ENCODE measurements around the gene BCL11B. TPM values are rescaled to one million over a fixed set of nuclear protein-coding genes. Genes with fewer than 3 reads are reported as not detected.

Gene BCL11B
- total RNA-seq, 1 experiment from 2014 or later, result 80.6 TPM

GRCh38 chr14:99174770-99175319 lies 97.2 kb downstream of the BCL11B start:
- ChIA-PET POLR2A (ENCODE audit: low non-redundant PET) (no interaction called here), CTCF (no interaction called here)
- TF ChIP-seq CTCF (conservative IDR thresholded peaks at IDR 0.05; ENCODE audit: low read depth, low read length) (no peak), EZH2 (IDR thresholded peaks at IDR 0.05; ENCODE audit: borderline replicate concordance, low read depth, low read length, poor library complexity, severe bottlenecking) (no peak)
- Histone ChIP-seq H3K4me3 (ENCODE audit: low read depth, low read length, poor library complexity, severe bottlenecking) (no peak overlapping the region), H3K36me3 (ENCODE audit: insufficient read depth, low read length, poor library complexity, severe bottlenecking) (peaks cover 66% of the 10 kb centered on the region), H3K9me3 (ENCODE audit: low read depth, low read length, poor library complexity, severe bottlenecking) (no peaks in the 10 kb centered on the region), H3K4me1 (ENCODE audit: insufficient read depth, low read length, poor library complexity, severe bottlenecking) (peaks cover 11% of the 10 kb centered on the region), H3K27me3 (replicated peaks; ENCODE audit: insufficient read depth, low read depth, low read length, poor library complexity) (no peaks in the 10 kb centered on the region), H3K27ac (ENCODE audit: low read depth, low read length, poor library complexity, severe bottlenecking) (no peak overlapping the region)
- no TSS peak for BruUV-seq (replicated peaks)
- DNase-seq (ENCODE audit: low spot score), result no peak
- intact Hi-C loops (cut with micrococcal nuclease; ENCODE audit: unreplicated experiment), result no loop called here

- no peak for TF ChIP-seq EZH2 (IDR thresholded peaks at IDR 0.05; ENCODE audit: borderline replicate concordance, low read depth, low read length, poor library complexity, severe bottlenecking)
- no peak for TF ChIP-seq CTCF (conservative IDR thresholded peaks at IDR 0.05; ENCODE audit: low read depth, low read length)
- intact Hi-C loops (cut with micrococcal nuclease; ENCODE audit: unreplicated experiment), result no loop called here
- no peak for DNase-seq (ENCODE audit: low spot score)
- peaks cover 6% of the 10 kb centered on the region for H3K4me1 ChIP-seq (ENCODE audit: insufficient read depth, low read length, poor library complexity, severe bottlenecking)
- H3K36me3 ChIP-seq (ENCODE audit: insufficient read depth, low read length, poor library complexity, severe bottlenecking), result peaks cover 64% of the 10 kb centered on the region
- no peaks in the 10 kb centered on the region for H3K27me3 ChIP-seq (replicated peaks; ENCODE audit: insufficient read depth, low read depth, low read length, poor library complexity)
- ChIA-PET POLR2A (ENCODE audit: low non-redundant PET) (no interaction called here), CTCF (no interaction called here)
- BruUV-seq (replicated peaks), result no TSS peak
- no peak overlapping the region for H3K4me3 ChIP-seq (ENCODE audit: low read depth, low read length, poor library complexity, severe bottlenecking)
- no peaks in the 10 kb centered on the region for H3K9me3 ChIP-seq (ENCODE audit: low read depth, low read length, poor library complexity, severe bottlenecking)
- no peak overlapping the region for H3K27ac ChIP-seq (ENCODE audit: low read depth, low read length, poor library complexity, severe bottlenecking)
These were observed 97.8 kb downstream of the BCL11B start for GRCh38 chr14:99174081-99174769.

DNA sequence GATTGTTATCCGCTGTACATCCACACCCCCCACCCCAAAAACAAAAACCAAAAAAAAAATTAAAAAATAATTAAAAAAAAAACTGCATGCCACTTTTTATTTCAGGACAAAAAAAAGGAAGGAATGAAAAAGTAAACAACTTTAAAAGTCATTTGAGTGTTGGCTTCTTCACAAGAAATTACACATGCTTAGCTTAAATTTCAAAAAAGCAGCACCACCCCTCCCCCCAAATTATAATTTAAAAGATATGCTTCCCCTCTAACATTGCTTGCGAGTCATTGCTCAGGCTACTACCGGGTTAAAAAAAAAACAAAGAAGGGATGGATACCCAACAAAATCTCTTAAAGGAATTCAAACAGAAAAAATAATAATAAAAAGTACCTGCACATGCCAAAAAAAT lies 98.5 kb downstream of the BCL11B start:
- ChIA-PET POLR2A (ENCODE audit: low non-redundant PET) (no interaction called here), CTCF (no interaction called here)
- Histone ChIP-seq H3K27me3 (replicated peaks; ENCODE audit: insufficient read depth, low read depth, low read length, poor library complexity) (no peaks in the 10 kb centered on the region), H3K27ac (ENCODE audit: low read depth, low read length, poor library complexity, severe bottlenecking) (no peak overlapping the region), H3K4me1 (ENCODE audit: insufficient read depth, low read length, poor library complexity, severe bottlenecking) (peaks cover under 1% of the 10 kb centered on the region), H3K4me3 (ENCODE audit: low read depth, low read length, poor library complexity, severe bottlenecking) (no peak overlapping the region), H3K9me3 (ENCODE audit: low read depth, low read length, poor library complexity, severe bottlenecking) (no peaks in the 10 kb centered on the region), H3K36me3 (ENCODE audit: insufficient read depth, low read length, poor library complexity, severe bottlenecking) (peaks cover 59% of the 10 kb centered on the region)
- no peak for DNase-seq (ENCODE audit: low spot score)
- intact Hi-C loops (cut with micrococcal nuclease; ENCODE audit: unreplicated experiment), result no loop called here
- TF ChIP-seq EZH2 (IDR thresholded peaks at IDR 0.05; ENCODE audit: borderline replicate concordance, low read depth, low read length, poor library complexity, severe bottlenecking) (no peak), CTCF (conservative IDR thresholded peaks at IDR 0.05; ENCODE audit: low read depth, low read length) (no peak)
- no TSS peak for BruUV-seq (replicated peaks)

Measured in A673 (cell line).